ENCODE data around the gene EIPR1.

Gene EIPR1

GRCh38 chr2:3197308-3197707, 180.3 kb downstream of the EIPR1 start:
- TF ChIP-seq, protein P1, sequence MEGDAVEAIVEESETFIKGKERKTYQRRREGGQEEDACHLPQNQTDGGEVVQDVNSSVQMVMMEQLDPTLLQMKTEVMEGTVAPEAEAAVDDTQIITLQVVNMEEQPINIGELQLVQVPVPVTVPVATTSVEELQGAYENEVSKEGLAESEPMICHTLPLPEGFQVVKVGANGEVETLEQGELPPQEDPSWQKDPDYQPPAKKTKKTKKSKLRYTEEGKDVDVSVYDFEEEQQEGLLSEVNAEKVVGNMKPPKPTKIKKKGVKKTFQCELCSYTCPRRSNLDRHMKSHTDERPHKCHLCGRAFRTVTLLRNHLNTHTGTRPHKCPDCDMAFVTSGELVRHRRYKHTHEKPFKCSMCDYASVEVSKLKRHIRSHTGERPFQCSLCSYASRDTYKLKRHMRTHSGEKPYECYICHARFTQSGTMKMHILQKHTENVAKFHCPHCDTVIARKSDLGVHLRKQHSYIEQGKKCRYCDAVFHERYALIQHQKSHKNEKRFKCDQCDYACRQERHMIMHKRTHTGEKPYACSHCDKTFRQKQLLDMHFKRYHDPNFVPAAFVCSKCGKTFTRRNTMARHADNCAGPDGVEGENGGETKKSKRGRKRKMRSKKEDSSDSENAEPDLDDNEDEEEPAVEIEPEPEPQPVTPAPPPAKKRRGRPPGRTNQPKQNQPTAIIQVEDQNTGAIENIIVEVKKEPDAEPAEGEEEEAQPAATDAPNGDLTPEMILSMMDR (IDR thresholded peaks at IDR 0.05; ENCODE audit: borderline replicate concordance, control extremely low read depth, extremely low read depth, insufficient read depth, missing control alignments), result no peak
- in situ Hi-C loops (cut with MboI; ENCODE audit: low sequenced_read_pairs, unreplicated experiment), result no loop called here

DNA sequence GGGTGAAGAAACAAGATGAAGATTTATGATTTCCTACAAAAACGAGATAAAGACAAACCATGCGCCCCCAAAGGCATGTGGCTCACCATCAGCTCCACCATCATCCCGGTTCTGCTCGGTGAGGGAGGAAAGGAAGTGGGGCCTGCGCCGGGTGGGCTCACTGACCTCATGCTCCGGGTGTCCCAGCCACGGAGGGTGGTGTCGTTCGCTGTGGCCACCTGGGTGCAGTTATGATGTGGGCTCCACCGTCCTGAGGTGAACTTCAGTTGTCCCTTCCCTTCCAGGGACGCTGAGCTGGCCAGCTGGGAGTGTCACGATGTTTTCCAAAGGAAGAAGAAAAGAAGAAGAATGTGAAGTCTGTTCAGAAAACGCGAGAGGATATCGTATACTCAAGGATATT, 180.9 kb downstream of the EIPR1 start:
- in situ Hi-C loops (cut with MboI; ENCODE audit: low sequenced_read_pairs, unreplicated experiment), result no loop called here
- no peak for DNase-seq (ENCODE audit: low spot score)
- TF ChIP-seq, protein P1 (IDR thresholded peaks at IDR 0.05; ENCODE audit: borderline replicate concordance, control extremely low read depth, extremely low read depth, insufficient read depth, missing control alignments), result no peak

More at GRCh38 chr2:3197308-3197707, 180.3 kb downstream of the EIPR1 start:
- no peak for DNase-seq (ENCODE audit: low spot score)

DNA sequence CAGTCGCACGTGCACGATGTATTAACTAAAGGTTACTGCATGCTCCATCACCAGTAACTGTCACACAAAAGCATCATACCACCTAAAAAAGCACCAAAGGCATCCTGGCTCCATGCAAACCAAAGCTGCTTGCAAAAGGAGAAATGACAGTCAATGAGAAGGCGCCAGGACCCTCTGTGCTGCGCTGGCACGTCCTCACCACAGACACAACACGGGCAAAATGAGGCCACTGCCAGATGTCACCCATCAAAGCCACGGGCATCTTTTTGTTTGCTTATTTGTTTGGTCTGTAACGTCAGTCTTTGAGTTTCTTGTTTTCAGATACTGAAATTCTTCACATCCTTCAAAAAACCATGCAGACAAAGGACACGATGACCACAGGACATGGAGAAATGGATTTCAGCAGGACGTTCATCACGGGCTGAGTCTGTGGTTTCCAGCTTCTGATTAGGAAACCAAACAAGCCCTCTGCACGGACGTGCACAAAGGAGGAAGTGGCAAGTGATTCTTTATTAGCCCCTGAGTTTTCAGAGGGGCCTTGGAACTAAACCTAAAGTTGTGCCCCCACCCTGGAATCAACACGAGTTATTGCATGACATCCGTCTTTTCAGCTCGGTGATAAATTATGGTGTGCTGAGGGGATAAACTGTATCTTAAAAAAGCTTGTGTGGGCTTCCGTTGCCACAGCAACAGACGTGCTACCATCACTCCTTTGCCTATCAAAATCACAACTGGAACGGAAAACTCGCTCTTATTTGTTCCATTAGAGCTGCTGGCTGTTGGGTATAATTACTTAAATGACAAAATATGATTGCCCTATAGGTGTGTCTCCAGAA, 181.8 kb downstream of the EIPR1 start:
- TF ChIP-seq, protein P1 (IDR thresholded peaks at IDR 0.05; ENCODE audit: borderline replicate concordance, control extremely low read depth, extremely low read depth, insufficient read depth, missing control alignments), result no peak
- no peak for DNase-seq (ENCODE audit: low spot score)
- in situ Hi-C loops (cut with MboI; ENCODE audit: low sequenced_read_pairs, unreplicated experiment), result no loop called here

GRCh38 chr2:3194828-3195227, 182.8 kb downstream of the EIPR1 start:
- DNase-seq (ENCODE audit: low spot score), result no peak
- TF ChIP-seq, protein P1 (IDR thresholded peaks at IDR 0.05; ENCODE audit: borderline replicate concordance, control extremely low read depth, extremely low read depth, insufficient read depth, missing control alignments), result no peak
- in situ Hi-C loops (cut with MboI; ENCODE audit: low sequenced_read_pairs, unreplicated experiment), result no loop called here

DNA sequence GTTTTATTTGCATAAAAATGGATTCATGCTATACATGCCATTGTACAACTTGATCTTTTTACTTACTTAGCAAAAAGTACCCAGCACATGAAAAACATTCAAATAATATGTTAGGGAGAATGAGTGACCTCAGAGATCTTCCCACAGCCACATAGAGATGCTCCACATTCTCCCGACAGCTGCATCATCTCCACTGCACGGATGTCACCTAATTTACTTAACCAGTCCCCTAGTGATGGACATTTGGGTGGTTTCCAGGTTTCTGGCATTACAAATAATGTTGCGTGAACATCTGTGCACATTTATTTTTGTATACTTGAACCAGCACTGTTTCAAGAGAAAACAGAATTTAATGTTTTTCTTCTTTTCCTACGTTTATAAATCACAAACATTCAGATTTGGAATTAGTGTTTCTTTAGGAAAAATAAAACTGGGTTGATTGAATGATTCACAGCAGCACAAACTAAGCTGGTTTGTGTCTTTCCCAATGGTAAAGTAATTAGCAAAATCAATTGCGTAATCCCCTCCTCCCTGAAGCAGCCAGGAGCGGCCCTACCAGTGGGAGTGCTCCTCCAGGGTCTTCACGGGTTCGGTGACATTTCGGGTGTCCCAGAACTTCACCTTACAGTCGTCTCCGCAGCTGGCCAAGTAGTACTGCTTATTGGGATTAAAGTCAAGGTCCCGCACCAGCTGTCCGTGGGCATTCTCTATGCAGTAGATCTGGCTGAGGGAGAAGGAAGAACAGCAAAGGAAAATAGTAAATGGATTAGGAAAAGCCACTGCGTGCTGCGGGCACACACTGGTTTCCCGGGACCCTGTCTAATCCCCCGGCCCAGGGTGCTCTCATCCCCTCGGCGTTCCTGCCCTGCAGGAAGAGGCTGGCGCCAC, 183.9 kb downstream of the EIPR1 start:
- no peak for DNase-seq (ENCODE audit: low spot score)
- TF ChIP-seq, protein P1 (IDR thresholded peaks at IDR 0.05; ENCODE audit: borderline replicate concordance, control extremely low read depth, extremely low read depth, insufficient read depth, missing control alignments), result no peak
- in situ Hi-C loops (cut with MboI; ENCODE audit: low sequenced_read_pairs, unreplicated experiment), result no loop called here

DNA sequence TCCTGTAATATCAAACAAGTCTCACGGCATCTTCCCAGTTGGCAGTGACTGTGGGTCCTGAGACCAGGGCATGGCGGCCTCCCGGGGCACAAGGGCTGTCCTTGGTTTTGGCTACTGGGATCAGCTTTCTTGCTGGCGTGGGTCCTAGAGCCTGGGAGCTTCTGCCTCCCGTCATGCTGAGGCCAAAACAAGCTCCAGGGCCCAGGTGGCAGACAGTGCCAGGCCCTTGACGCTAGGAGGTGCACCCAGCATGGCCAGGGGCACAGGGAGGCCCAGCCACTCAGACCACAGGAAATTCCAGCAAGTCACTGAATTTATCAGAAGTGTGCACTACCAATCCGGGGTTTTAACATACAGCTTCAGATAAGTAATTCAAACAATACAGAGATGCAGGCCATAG, 184.7 kb downstream of the EIPR1 start:
- in situ Hi-C loops (cut with MboI; ENCODE audit: low sequenced_read_pairs, unreplicated experiment), result no loop called here
- no peak for DNase-seq (ENCODE audit: low spot score)
- TF ChIP-seq, protein P1 (IDR thresholded peaks at IDR 0.05; ENCODE audit: borderline replicate concordance, control extremely low read depth, extremely low read depth, insufficient read depth, missing control alignments), result no peak

Measured in GM13976 (cell line).